Thyroid gland (tissue), 4 donors: Measurements from ENCODE around the gene CWC22. TPM values are rescaled to one million over a fixed set of nuclear protein-coding genes. Genes with fewer than 3 reads are reported as not detected.

Experiments
- DNase-seq, 2 donors: peaks; one replicate each; pipeline ENCODE4 v3.0.0-alpha.2; 2019
- H3K27ac ChIP-seq, 3 donors: fragments of 200-600 bp; sonication (generic); 1 replicate in 2 of 3; 2 replicates in 1 of 3; pipeline ENCODE4 v1.5.1; 2016 to 2019; ENCODE audit warnings: mild to moderate bottlenecking in 1 of 3, moderate library complexity in 1 of 3
- H3K27me3 ChIP-seq: fragments of 200-600 bp; sonication (generic); one replicate; pipeline ENCODE4 v1.5.1; 2019
- H3K36me3 ChIP-seq, 2 donors: fragments of 200-600 bp; sonication (generic); one replicate each; pipeline ENCODE4 v1.5.1; 2016 to 2019
- H3K4me1 ChIP-seq, 2 donors: fragments of 200-600 bp; sonication (generic); one replicate each; pipeline ENCODE4 v1.5.1; 2017 to 2019
- H3K4me3 ChIP-seq, 3 donors: fragments of 200-600 bp; sonication (generic); replicated peaks in 1 of 3; 1 replicate in 2 of 3; 2 replicates in 1 of 3; pipeline ENCODE4 v1.5.1; 2016; ENCODE audit warnings: mild to moderate bottlenecking in 1 of 3
- H3K9me3 ChIP-seq: fragments of 200-600 bp; sonication (generic); one replicate; pipeline ENCODE4 v1.5.1; 2017
- POLR2A ChIP-seq, 2 donors: fragments of 450-650 bp; IDR thresholded peaks; one replicate each; pipeline ENCODE4 v1.6.1; 2017; ENCODE audit warnings: antibody characterized with exemption in 2 of 2, mild to moderate bottlenecking in 2 of 2, moderate library complexity in 1 of 2
- WGBS, 2 donors: methylation state at CpG; one replicate each; pipeline ENCODE4 v1.1.5; 2017; 5-methylcytosine and 5-hydroxymethylcytosine counted together
- intact Hi-C: fragments of 100-400 bp; cut with DNase I; formaldehyde crosslinking; loops from one replicate; pipeline ENCODE4 v1.15.1; 2023
- small RNA-seq: library from RNA; depleted of rRNA; stranded (forward); fragments of <200 nt; gene quantifications from one replicate; pipeline ENCODE3, GENCODE V24; 2016
- total RNA-seq, 4 donors: library from RNA; depleted of rRNA; stranded (reverse); fragments of >200 nt; gene quantifications; one replicate each; pipeline ENCODE4 v1.2.3, GENCODE V29; 2016
- TF ChIP-seq, protein P1 (sequence below), 6 experiments: fragments of 200-600 bp in 3 of 6; fragments of 450-650 bp in 3 of 6; sonication (generic) in 3 of 6; IDR thresholded peaks; one replicate each; pipeline ENCODE4 v1.5.1; 2016 to 2019; ENCODE audit warnings: antibody characterized with exemption in 6 of 6, mild to moderate bottlenecking in 2 of 6, inconsistent platforms in 1 of 6, moderate library complexity in 1 of 6

Gene CWC22
- total RNA-seq, 4 donors from 2014 or later, result 22.0 to 31.7 (median 26.8) TPM

DNA sequence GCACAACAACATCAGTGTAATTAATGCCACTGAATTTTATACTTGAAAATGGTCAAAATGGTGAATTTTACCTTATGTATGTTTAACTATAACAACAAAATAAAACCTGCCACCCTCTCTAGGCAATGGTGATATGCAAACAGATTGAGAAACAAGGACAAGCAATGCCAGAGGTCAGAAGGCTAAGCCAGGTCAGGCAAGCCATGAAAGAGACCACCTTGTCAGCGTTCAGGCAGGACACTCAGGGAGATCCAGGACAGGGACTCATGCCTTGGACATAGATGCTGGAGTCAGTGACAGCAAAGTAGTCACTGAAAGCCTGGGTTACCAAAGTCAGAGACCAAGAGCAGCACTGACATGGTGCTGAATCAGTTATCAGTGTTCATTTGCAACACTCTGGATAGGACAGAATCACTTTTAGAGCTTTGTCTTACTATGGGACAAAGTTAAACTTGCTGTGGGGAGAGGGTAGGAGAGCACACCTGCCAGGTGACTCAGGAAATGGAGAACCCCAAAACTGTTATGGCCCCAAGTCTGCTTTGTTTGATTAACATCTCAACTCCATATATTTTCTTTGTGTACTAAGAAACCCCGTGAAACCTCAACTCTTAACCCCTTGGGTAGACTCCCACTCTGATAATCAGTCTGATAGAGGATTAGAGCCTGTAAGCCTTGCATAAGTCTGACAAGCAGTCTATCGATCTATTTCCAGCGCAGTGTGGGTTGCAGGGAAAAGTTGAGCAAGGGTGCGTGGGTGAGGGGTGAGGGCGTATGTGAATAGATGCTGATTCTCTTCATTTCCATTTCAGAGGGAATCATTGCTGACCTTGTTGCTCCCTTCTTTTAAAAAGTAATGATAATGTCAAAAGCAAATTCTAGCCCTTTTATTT is 97.0 kb downstream of the CWC22 start:
- intact Hi-C loops, result no loop called here
- Histone ChIP-seq H3K4me3 (no peak overlapping the region), H3K36me3 (no peaks in the 10 kb centered on the region), H3K27me3 (no peaks in the 10 kb centered on the region), H3K4me1 (no peaks in the 10 kb centered on the region), H3K27ac (no peak overlapping the region), H3K9me3 (no peaks in the 10 kb centered on the region)
- no peak for DNase-seq
- WGBS, 2 donors, result 61 to 62% methylated on average over 6 of the region's 6 CpGs
- no peak for TF ChIP-seq POLR2A (IDR thresholded peaks at IDR 0.05)
- TF ChIP-seq, protein P1, sequence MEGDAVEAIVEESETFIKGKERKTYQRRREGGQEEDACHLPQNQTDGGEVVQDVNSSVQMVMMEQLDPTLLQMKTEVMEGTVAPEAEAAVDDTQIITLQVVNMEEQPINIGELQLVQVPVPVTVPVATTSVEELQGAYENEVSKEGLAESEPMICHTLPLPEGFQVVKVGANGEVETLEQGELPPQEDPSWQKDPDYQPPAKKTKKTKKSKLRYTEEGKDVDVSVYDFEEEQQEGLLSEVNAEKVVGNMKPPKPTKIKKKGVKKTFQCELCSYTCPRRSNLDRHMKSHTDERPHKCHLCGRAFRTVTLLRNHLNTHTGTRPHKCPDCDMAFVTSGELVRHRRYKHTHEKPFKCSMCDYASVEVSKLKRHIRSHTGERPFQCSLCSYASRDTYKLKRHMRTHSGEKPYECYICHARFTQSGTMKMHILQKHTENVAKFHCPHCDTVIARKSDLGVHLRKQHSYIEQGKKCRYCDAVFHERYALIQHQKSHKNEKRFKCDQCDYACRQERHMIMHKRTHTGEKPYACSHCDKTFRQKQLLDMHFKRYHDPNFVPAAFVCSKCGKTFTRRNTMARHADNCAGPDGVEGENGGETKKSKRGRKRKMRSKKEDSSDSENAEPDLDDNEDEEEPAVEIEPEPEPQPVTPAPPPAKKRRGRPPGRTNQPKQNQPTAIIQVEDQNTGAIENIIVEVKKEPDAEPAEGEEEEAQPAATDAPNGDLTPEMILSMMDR (IDR thresholded peaks at IDR 0.05), result no peak

DNA sequence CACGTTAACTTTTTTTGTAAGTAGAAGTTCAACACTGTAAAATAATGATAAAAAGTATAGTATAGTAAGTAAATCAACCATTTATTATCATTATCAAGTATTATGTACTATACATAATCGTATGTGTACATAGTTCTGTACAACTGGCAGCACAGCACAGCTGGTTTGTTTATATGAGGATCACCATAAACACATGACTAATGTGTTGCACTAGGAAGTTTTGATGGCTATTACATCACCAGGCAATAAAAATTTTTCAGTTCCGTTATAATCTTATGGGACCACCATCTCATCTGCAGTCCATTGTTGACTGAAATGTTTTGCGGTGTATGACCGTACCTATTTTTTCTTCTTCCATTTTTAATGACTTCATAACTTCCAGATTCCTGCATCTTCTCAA is 106.4 kb downstream of the CWC22 start:
- Histone ChIP-seq H3K36me3 (no peaks in the 10 kb centered on the region), H3K9me3 (no peaks in the 10 kb centered on the region), H3K4me3 (no peak overlapping the region), H3K4me1 (no peaks in the 10 kb centered on the region), H3K27ac (no peak overlapping the region), H3K27me3 (no peaks in the 10 kb centered on the region)
- WGBS, 2 donors, result 90% methylated on average over 5 of the region's 5 CpGs
- TF ChIP-seq, protein P1 (IDR thresholded peaks at IDR 0.05), result no peak
- TF ChIP-seq POLR2A (IDR thresholded peaks at IDR 0.05), result no peak
- intact Hi-C loops, result no loop called here
- DNase-seq, result no peak

DNA sequence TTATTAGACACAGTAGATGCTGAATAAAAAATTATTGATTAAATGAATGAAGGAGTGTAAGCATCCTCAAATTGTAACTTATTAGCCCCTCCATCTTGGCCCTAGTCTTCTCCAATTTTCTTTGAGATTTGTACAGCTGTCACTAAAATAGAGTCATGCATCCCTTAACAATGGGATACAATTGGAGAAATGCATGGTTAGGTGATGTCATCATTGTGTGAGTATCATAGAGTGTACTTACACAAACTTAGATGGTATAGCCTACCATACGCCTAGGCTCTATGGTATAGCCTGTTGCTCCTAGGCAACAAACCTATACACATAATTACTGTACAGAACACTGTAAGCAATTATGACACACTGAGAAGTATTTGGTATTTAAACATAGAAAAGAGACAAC is 107.4 kb downstream of the CWC22 start:
- Histone ChIP-seq H3K36me3 (no peaks in the 10 kb centered on the region), H3K9me3 (no peaks in the 10 kb centered on the region), H3K27me3 (no peaks in the 10 kb centered on the region), H3K4me3 (no peak overlapping the region), H3K4me1 (no peaks in the 10 kb centered on the region), H3K27ac (no peak overlapping the region)
- DNase-seq, result no peak
- 90 to 95% methylated on average over 1 of the region's 1 CpG for WGBS, 2 donors
- intact Hi-C loops, result no loop called here
- no peak for TF ChIP-seq POLR2A (IDR thresholded peaks at IDR 0.05)
- TF ChIP-seq, protein P1 (IDR thresholded peaks at IDR 0.05), result no peak

DNA sequence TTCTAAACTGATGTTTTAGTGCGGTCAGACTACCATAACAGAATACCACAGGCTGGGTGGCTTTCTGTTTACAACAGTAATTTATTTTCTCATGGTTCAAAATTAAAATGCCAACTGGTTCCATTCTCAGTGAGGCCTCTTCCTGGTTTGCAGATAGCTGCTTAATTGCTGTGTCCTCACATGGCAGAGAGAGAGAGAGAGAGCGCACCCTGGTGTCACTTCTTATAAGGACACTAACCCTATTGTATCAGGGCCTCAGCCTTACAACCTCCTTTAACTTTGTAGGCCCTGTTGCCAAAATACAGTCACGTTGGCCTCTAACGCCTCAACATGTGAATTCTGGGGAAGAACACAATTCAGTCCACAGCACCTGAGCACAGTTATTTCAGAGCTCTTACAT is 108.2 kb downstream of the CWC22 start:
- H3K9me3 ChIP-seq, result no peaks in the 10 kb centered on the region
- H3K4me1 ChIP-seq, result no peaks in the 10 kb centered on the region
- H3K36me3 ChIP-seq, result no peaks in the 10 kb centered on the region
- DNase-seq, result no peak
- H3K27ac ChIP-seq, result no peak overlapping the region
- intact Hi-C loops, result no loop called here
- no peak for TF ChIP-seq POLR2A (IDR thresholded peaks at IDR 0.05)
- TF ChIP-seq, protein P1 (IDR thresholded peaks at IDR 0.05), result no peak
- H3K27me3 ChIP-seq, result no peaks in the 10 kb centered on the region
- 66 to 78% methylated on average over 4 of the region's 4 CpGs for WGBS, 2 donors
- H3K4me3 ChIP-seq, result no peak overlapping the region

Small RNA genes within 50 kb of the gene (small RNA-seq; reads per million reads assigned to genes)
- not detected for gene RF00416

Other genes with a start within 250 kb of the CWC22 start
- 1 to 10 TPM; 1.3 to 2.8 (median 1.8) TPM for gene ZNF385B, start 145.7 kb downstream of the CWC22 start, total RNA-seq